ENCODE measurements around the gene DNAH1. TPM values are rescaled to one million over a fixed set of nuclear protein-coding genes. Genes with fewer than 3 reads are reported as not detected.

Gene DNAH1
- total RNA-seq, 1 experiment from 2014 or later, result 5.5 TPM

- peaks cover 31 to 61% of the 10 kb centered on the region in 2 experiments for H3K36me3 ChIP-seq (ENCODE audit: control insufficient read depth in 1 of 2, insufficient read depth in 2 of 2, low read length in 2 of 2)
Observed at GRCh38 chr3:52402706-52403270, 86.7 kb downstream of the DNAH1 start.

DNA sequence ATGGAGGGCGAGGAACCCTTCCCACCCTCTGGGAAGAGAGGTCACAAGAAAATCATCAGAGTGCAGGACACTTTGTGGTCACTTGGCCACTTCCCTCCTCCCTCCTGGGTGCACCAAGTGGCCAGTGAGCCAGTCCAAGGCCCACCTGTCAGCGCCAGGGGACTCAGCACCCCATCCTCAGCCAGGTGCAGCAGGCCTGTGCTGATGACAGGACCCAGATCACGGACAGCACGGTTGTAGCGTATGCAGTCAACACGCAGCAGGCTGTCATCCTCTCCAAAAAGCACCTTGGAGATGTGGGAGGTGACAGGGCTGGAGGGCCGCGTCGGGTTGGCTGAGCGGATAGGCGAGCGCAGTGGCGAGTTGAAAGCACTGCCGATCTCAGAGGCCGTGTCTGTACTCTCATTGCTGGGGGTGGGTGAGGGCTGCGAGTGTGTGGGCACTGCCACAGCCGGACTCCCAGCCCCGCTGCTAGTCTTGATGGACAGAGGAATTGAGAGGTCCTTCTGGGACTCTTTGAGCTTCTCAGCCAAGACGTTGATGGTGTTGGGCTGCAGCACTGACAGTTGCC is 87.2 kb downstream of the DNAH1 start:
- peaks cover 31 to 67% of the 10 kb centered on the region in 2 experiments for H3K36me3 ChIP-seq (ENCODE audit: control insufficient read depth in 1 of 2, insufficient read depth in 2 of 2, low read length in 2 of 2)
- no peak for ATAC-seq
- H3K4me1 ChIP-seq (ENCODE audit: control insufficient read depth in 1 of 2, insufficient read depth in 2 of 2, low read length in 2 of 2), result no peaks in the 10 kb centered on the region
- ChIA-PET POLR2A (no interaction called here), RAD21 (ENCODE audit: low non-redundant PET in 1 of 2, low total read pairs in 2 of 2, uncharacterized antibody in 2 of 2, unreplicated experiment in 2 of 2) (no interaction called here), CTCF (no interaction called here)
- no peaks in the 10 kb centered on the region for H3K9me3 ChIP-seq (ENCODE audit: control insufficient read depth in 1 of 2, insufficient read depth in 1 of 2, low read depth in 1 of 2, low read length in 2 of 2)
- TF ChIP-seq ZFX (IDR thresholded peaks at IDR 0.05), result no peak
- TF ChIP-seq EZH2 (IDR thresholded peaks at IDR 0.05), result no peak
- TF ChIP-seq TCF7L2 (IDR thresholded peaks at IDR 0.05; ENCODE audit: borderline replicate concordance, extremely low read depth, insufficient read depth, insufficient read length), result no peak
- no peak overlapping the region for H3K9ac ChIP-seq (ENCODE audit: low read length)
- H3K9me2 ChIP-seq (ENCODE audit: insufficient read depth), result no peaks in the 10 kb centered on the region
- DNase-seq (ENCODE audit: low read depth, low spot score), result no peak
- H4K20me1 ChIP-seq (ENCODE audit: insufficient read depth), result no peaks in the 10 kb centered on the region
- peaks cover 9% of the 10 kb centered on the region for H3K79me2 ChIP-seq (ENCODE audit: insufficient read depth, low read length)
- intact Hi-C loops (cut with micrococcal nuclease), result no loop called here
- no peak overlapping the region for H2AFZ ChIP-seq (ENCODE audit: low read depth, low read length, poor library complexity, severe bottlenecking)
- no peak overlapping the region for H3K27ac ChIP-seq (ENCODE audit: low read depth, low read length)
- H3K4me3 ChIP-seq (replicated peaks in 1 of 2; ENCODE audit: low read depth in 1 of 2, low read length in 2 of 2), result no peak overlapping the region
- H3K27me3 ChIP-seq (ENCODE audit: insufficient read depth, low read length), result no peaks in the 10 kb centered on the region
- BruUV-seq (replicated peaks), result no TSS peak
- no peak overlapping the region for H3K4me2 ChIP-seq (ENCODE audit: low read length)

More at GRCh38 chr3:52402706-52403270, 86.7 kb downstream of the DNAH1 start:
- no peaks in the 10 kb centered on the region for H3K4me1 ChIP-seq (ENCODE audit: control insufficient read depth in 1 of 2, insufficient read depth in 2 of 2, low read length in 2 of 2)
- ChIA-PET CTCF (no interaction called here), POLR2A (no interaction called here), RAD21 (ENCODE audit: low non-redundant PET in 1 of 2, low total read pairs in 2 of 2, uncharacterized antibody in 2 of 2, unreplicated experiment in 2 of 2) (no interaction called here)
- no peak overlapping the region for H3K9ac ChIP-seq (ENCODE audit: low read length)
- intact Hi-C loops (cut with micrococcal nuclease), result no loop called here
- H3K79me2 ChIP-seq (ENCODE audit: insufficient read depth, low read length), result peaks cover 3% of the 10 kb centered on the region; the same call in 1 of the 2 replicates
- no peak overlapping the region for H3K4me3 ChIP-seq (replicated peaks in 1 of 2; ENCODE audit: low read depth in 1 of 2, low read length in 2 of 2)
- H3K9me3 ChIP-seq (ENCODE audit: control insufficient read depth in 1 of 2, insufficient read depth in 1 of 2, low read depth in 1 of 2, low read length in 2 of 2), result no peaks in the 10 kb centered on the region
- H3K9me2 ChIP-seq (ENCODE audit: insufficient read depth), result no peaks in the 10 kb centered on the region
- no TSS peak for BruUV-seq (replicated peaks)
- DNase-seq (ENCODE audit: low read depth, low spot score) (no peak), ATAC-seq (no peak)
- H4K20me1 ChIP-seq (ENCODE audit: insufficient read depth), result no peaks in the 10 kb centered on the region
- H3K27ac ChIP-seq (ENCODE audit: low read depth, low read length), result no peak overlapping the region
- H3K27me3 ChIP-seq (ENCODE audit: insufficient read depth, low read length), result no peaks in the 10 kb centered on the region
- TF ChIP-seq TCF7L2 (IDR thresholded peaks at IDR 0.05; ENCODE audit: borderline replicate concordance, extremely low read depth, insufficient read depth, insufficient read length), result no peak
- TF ChIP-seq ZFX (IDR thresholded peaks at IDR 0.05), result no peak
- TF ChIP-seq SP1 (IDR thresholded peaks at IDR 0.05; ENCODE audit: low read depth), result no peak
- TF ChIP-seq EGR1 (IDR thresholded peaks at IDR 0.05; ENCODE audit: low read depth), result no peak
- TF ChIP-seq EZH2phosphoT487 (IDR thresholded peaks at IDR 0.05; ENCODE audit: borderline replicate concordance), result no peak
- H3K4me2 ChIP-seq (ENCODE audit: low read length), result no peak overlapping the region
- H2AFZ ChIP-seq (ENCODE audit: low read depth, low read length, poor library complexity, severe bottlenecking), result no peak overlapping the region
